ENCODE data around the gene CLMN.

Gene CLMN

DNA sequence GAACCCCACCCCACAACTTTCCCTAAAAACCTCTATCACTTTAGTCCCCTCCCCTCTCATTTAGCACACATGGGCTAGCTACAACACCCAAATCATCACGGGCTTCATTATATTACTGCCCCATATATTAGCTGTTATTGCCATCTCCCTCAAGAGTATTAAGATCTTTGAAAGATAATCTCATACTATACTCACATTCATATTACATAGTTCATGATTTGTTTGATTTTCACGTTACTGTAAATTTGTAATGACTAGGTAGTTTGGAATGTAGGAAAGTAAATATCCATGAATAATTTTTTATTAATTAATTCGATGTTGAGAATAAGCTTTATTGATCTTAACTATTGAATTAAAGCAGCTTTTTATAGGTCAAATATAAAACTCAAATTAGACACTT lies 170.3 kb downstream of the CLMN start:
- no peak for TF ChIP-seq CTCF (IDR thresholded peaks at IDR 0.05)

- TF ChIP-seq CTCF (IDR thresholded peaks at IDR 0.05), result no peak
These were observed 172.1 kb downstream of the CLMN start for GRCh38 chr14:95147597-95147996.

DNA sequence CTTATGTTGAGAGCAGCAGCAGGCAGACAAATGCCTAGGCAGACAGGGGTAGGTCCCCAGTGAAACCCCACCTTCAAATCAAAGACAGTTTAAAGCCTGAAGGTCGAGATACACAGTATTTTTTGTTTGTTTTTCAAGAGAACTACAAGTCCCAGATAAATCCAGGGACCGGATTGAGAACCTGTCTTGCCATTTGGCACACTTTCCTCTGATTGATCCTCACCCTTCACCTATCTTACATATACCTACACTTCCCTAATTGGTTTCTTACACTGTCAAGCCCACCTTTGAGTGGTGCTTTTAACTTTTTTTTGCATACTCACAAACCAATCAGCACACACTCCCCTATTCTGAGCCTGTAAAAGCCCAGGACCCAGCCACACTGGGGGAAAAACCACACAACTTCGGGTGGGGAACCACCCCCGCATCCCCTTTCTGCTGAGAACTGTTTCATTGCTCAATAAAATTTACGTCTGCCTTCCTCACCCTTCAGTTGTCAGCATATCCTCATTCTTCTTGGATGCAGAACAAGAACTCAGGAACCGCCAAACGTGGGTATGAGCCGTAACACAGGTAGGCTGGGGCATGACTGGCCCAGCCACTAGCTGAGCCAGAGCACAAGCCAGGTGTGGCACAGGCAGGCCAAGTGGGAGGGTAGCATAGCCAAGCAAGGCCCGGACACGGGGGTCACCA lies 173.5 kb downstream of the CLMN start:
- TF ChIP-seq CTCF (IDR thresholded peaks at IDR 0.05), result no peak

DNA sequence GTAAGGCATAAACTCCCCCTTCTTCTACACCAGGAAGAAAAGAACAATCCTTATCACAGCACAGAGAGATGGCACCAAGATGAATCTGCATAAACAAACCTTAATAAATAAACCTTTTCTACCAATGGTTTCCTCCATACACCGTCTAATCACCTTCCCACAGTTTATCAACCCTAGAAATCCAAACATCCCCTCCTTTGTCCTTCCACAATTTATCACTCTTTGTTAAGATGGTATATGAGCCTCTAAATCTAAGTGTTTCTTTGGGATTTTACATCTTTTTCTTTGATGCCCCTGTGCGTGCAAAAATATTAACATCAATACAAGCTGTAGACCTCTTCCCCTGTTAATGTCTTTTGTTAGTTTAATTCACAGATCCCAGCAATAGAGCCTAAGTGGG lies 174.9 kb downstream of the CLMN start:
- TF ChIP-seq CTCF (IDR thresholded peaks at IDR 0.05), result no peak

DNA sequence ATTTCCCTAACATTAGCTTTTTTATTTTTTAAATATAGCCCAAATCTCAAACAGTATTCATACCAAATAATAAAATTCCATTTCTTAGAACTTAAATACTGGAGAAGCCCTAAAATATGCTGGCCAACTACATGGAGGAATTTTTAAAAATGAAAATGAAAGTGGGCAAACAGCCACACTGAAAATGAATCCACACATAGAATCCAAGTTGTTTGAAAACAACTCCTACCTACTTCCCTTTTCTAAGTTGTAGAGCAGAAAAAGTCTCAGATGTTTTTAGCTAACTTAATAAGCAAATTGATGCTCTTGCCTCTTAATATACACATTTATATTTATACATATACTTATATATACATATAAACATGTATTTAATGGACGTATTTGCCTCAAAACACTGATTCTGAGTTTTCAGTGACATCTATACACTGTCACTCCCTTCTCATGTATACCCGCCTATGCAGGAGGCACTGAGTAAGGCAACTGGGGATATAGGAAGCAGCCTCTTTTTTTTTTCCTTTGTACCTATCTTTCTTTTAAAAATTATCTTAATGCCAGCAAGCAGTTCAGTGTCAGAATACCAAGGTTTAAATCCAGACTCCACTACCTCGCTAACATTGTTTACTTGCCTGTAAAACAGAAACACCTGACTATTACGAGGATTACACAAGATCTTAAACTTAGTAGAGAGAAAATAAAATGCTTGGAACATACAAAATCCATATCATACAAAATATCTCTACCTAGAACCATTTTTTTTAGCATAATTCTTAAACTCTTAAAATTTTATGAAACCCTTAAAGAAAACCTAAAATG lies 175.7 kb downstream of the CLMN start:
- no peak for TF ChIP-seq CTCF (IDR thresholded peaks at IDR 0.05)

DNA sequence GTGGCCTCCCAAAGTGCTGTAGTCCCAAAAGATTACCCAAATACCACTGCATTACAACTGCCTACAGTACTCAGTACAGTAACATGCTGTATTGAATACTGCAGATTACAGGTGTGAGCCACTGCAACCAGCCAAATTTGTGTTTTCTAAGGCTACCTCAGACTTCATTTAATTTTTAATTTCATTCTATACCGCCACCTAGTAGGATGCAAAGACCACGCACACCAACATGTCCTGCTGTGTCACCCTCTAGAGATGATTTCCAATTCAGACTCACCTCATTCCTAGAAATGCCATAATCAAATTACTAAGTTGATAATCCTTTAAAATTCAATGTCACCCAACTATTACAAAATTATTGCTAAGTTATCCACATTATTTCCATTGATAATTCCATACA lies 177.5 kb downstream of the CLMN start:
- no peak for TF ChIP-seq CTCF (IDR thresholded peaks at IDR 0.05)

DNA sequence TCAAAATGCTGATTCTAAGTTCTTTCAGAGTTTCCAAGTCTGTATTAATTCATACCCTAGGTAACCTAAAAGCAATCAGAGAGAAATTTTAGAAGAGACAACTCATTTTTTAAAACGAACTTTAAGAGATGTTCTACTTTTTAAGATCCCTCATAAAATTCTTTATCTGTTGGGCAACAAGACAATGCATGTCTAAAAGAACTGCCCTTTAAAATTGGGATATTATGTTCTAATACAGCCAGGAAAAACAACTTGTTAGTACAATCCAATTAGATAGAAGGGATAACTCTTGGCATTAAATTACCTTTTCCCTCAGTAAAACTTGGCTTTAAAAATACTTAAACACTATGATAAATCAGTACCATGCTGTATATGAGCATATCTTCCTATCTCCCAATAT lies 178.0 kb downstream of the CLMN start:
- no peak for TF ChIP-seq CTCF (IDR thresholded peaks at IDR 0.05)
